ENCODE measurements around the gene STAB2. TPM values are rescaled to one million over a fixed set of nuclear protein-coding genes. Genes with fewer than 3 reads are reported as not detected.

STAB2 gene
- total RNA-seq, 3 donors from 2014 or later, result 0.85 to 1.5 (median 0.98) TPM

- Histone ChIP-seq H3K4me3 (no peak overlapping the region), H3K36me3 (ENCODE audit: low read depth) (no peaks in the 10 kb centered on the region), H3K9me3 (peaks cover 3% of the 10 kb centered on the region), H3K4me1 (ENCODE audit: low read depth) (no peaks in the 10 kb centered on the region)
- intact Hi-C loops (cut with DNase I, micrococcal nuclease), result no loop called here
- TF ChIP-seq CTCF (IDR thresholded peaks at IDR 0.05), result no peak
- DNase-seq (no peak), ATAC-seq (no peak)
Measured at GRCh38 chr12:103734863-103735262, 147.8 kb downstream of the STAB2 start.

- intact Hi-C loops (cut with DNase I, micrococcal nuclease), result no loop called here
- Histone ChIP-seq H3K36me3 (ENCODE audit: low read depth) (no peaks in the 10 kb centered on the region), H3K4me1 (ENCODE audit: low read depth) (no peaks in the 10 kb centered on the region), H3K9me3 (peaks cover 3% of the 10 kb centered on the region), H3K4me3 (no peak overlapping the region)
- DNase-seq, result no peak
- no peak for ATAC-seq
- no peak for TF ChIP-seq CTCF (IDR thresholded peaks at IDR 0.05)
Measured at GRCh38 chr12:103735291-103735690, 148.2 kb downstream of the STAB2 start.

GRCh38 chr12:103736572-103736971, 149.5 kb downstream of the STAB2 start:
- no peaks in the 10 kb centered on the region for H3K9me3 ChIP-seq
- H3K4me3 ChIP-seq, result no peak overlapping the region
- no peak for TF ChIP-seq CTCF (IDR thresholded peaks at IDR 0.05)
- no peaks in the 10 kb centered on the region for H3K4me1 ChIP-seq (ENCODE audit: low read depth)
- intact Hi-C loops (cut with DNase I, micrococcal nuclease), result no loop called here
- no peaks in the 10 kb centered on the region for H3K36me3 ChIP-seq (ENCODE audit: low read depth)
- ATAC-seq (no peak), DNase-seq (no peak)

- no peak for ATAC-seq
- H3K4me1 ChIP-seq (ENCODE audit: low read depth), result no peaks in the 10 kb centered on the region
- no peak for TF ChIP-seq CTCF (IDR thresholded peaks at IDR 0.05)
- intact Hi-C loops (cut with DNase I, micrococcal nuclease), result no loop called here
- H3K9me3 ChIP-seq, result no peaks in the 10 kb centered on the region
- no peaks in the 10 kb centered on the region for H3K36me3 ChIP-seq (ENCODE audit: low read depth)
- DNase-seq, result no peak
- H3K4me3 ChIP-seq, result no peak overlapping the region
Measured at GRCh38 chr12:103737881-103738280, 150.8 kb downstream of the STAB2 start.

GRCh38 chr12:103742349-103742932, 155.4 kb downstream of the STAB2 start:
- ATAC-seq (peak; percentile 95), DNase-seq (peak in 2 of 3 donors; percentile 41 to 78)
- intact Hi-C loops (cut with DNase I, micrococcal nuclease), result no loop called here
- H3K9me3 ChIP-seq, result no peaks in the 10 kb centered on the region
- H3K4me1 ChIP-seq (ENCODE audit: low read depth), result no peaks in the 10 kb centered on the region
- TF ChIP-seq CTCF (IDR thresholded peaks at IDR 0.05), result no peak
- no peaks in the 10 kb centered on the region for H3K36me3 ChIP-seq (ENCODE audit: low read depth)
- H3K4me3 ChIP-seq, result no peak overlapping the region

GRCh38 chr12:103743788-103744187, 156.7 kb downstream of the STAB2 start:
- no peak overlapping the region for H3K4me3 ChIP-seq
- DNase-seq, result no peak
- no peak for ATAC-seq
- TF ChIP-seq CTCF (IDR thresholded peaks at IDR 0.05), result no peak
- no peaks in the 10 kb centered on the region for H3K4me1 ChIP-seq (ENCODE audit: low read depth)
- H3K36me3 ChIP-seq (ENCODE audit: low read depth), result no peaks in the 10 kb centered on the region
- H3K9me3 ChIP-seq, result no peaks in the 10 kb centered on the region
- intact Hi-C loops (cut with DNase I, micrococcal nuclease), result no loop called here

Measured in mucosa of descending colon (tissue), 3 donors.